GM18526 (cell line): ENCODE results near the gene GTF2I.
"Not testable (repeated sequence)": the region's sequence is repeated elsewhere in the genome, so short reads cannot be mapped to it uniquely, and the experiment has no call there.

ENCODE experiments used
- POLR2A ChIP-seq: IDR thresholded peaks from 3 replicates; pipeline ENCODE4 v1.6.1; 2011; ENCODE audit not compliant: insufficient read length; ENCODE audit errors: extremely low read depth

Gene GTF2I

GRCh38 chr7:74707238-74707637 is 49.7 kb downstream of the GTF2I start:
- TF ChIP-seq POLR2A: no peak

- TF ChIP-seq POLR2A: no peak
Measured at GRCh38 chr7:74708569-74709275, 51.2 kb downstream of the GTF2I start.

GRCh38 chr7:74709880-74710671 is 52.6 kb downstream of the GTF2I start:
- no peak for TF ChIP-seq POLR2A

- no peak for TF ChIP-seq POLR2A
Measured at GRCh38 chr7:74713567-74713966, 56.0 kb downstream of the GTF2I start.

GRCh38 chr7:74717889-74718288 is 60.4 kb downstream of the GTF2I start:
- no peak for TF ChIP-seq POLR2A

- TF ChIP-seq POLR2A: no peak
Measured at GRCh38 chr7:74718336-74718735, 60.8 kb downstream of the GTF2I start.

GRCh38 chr7:74722153-74722552 is 64.6 kb downstream of the GTF2I start:
- TF ChIP-seq POLR2A: no peak

GRCh38 chr7:74725840-74726239 is 68.3 kb downstream of the GTF2I start:
- no peak for TF ChIP-seq POLR2A

GRCh38 chr7:74726309-74727101 is 69.0 kb downstream of the GTF2I start:
- TF ChIP-seq POLR2A: no peak

- not testable (repeated sequence) for TF ChIP-seq POLR2A
Measured at GRCh38 chr7:74773760-74774750, 116.5 kb downstream of the GTF2I start, which contains the start of gene NCF1. NCF1 (plus strand) TSS chr7:74774011; CDS start chr7:74774032, 21 bp downstream.
